Subcutaneous adipose tissue (tissue), 4 donors: Measurements from ENCODE around the gene NIPA2. TPM values are rescaled to one million over a fixed set of nuclear protein-coding genes. Genes with fewer than 3 reads are reported as not detected.

Source experiments
- total RNA-seq, 4 donors: library from RNA; depleted of rRNA; stranded (reverse); fragments of >200 nt; gene quantifications; one replicate each; pipeline ENCODE4 v1.1.0, GENCODE V29; 2016
- TF ChIP-seq, protein P1 (sequence below): fragments of 450-650 bp; IDR thresholded peaks from one replicate; pipeline ENCODE4 v1.5.1; 2016; ENCODE audit warnings: low read depth, mild to moderate bottlenecking, control low read depth, antibody characterized with exemption, moderate library complexity

NIPA2 gene
- total RNA-seq, 4 donors from 2014 or later = 38.8 to 55.4 (median 40.5) TPM

DNA sequence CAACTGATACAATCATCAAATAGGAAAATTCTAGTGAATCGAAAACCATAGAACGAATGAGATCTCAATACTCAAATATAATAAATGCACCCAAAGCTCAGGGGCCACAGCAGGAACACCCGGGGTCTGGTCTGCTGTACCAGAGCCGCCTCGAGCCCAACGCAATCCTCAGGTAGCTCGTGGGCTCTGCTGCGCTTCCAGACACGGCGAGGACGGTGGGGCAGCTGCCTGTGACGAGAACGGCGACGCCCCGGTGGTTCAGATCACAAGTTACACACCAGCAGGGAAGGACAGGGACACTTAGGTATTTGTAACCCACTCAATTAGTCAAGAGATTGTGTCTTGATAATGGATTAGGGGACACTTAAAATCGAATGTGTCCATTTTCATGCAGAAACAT, 54.6 kb downstream of the NIPA2 start:
- TF ChIP-seq, protein P1, sequence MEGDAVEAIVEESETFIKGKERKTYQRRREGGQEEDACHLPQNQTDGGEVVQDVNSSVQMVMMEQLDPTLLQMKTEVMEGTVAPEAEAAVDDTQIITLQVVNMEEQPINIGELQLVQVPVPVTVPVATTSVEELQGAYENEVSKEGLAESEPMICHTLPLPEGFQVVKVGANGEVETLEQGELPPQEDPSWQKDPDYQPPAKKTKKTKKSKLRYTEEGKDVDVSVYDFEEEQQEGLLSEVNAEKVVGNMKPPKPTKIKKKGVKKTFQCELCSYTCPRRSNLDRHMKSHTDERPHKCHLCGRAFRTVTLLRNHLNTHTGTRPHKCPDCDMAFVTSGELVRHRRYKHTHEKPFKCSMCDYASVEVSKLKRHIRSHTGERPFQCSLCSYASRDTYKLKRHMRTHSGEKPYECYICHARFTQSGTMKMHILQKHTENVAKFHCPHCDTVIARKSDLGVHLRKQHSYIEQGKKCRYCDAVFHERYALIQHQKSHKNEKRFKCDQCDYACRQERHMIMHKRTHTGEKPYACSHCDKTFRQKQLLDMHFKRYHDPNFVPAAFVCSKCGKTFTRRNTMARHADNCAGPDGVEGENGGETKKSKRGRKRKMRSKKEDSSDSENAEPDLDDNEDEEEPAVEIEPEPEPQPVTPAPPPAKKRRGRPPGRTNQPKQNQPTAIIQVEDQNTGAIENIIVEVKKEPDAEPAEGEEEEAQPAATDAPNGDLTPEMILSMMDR = no peak

GRCh38 chr15:22893881-22894280, 55.4 kb downstream of the NIPA2 start:
- TF ChIP-seq, protein P1 = no peak

GRCh38 chr15:22895465-22896190, 57.2 kb downstream of the NIPA2 start:
- TF ChIP-seq, protein P1 = no peak

DNA sequence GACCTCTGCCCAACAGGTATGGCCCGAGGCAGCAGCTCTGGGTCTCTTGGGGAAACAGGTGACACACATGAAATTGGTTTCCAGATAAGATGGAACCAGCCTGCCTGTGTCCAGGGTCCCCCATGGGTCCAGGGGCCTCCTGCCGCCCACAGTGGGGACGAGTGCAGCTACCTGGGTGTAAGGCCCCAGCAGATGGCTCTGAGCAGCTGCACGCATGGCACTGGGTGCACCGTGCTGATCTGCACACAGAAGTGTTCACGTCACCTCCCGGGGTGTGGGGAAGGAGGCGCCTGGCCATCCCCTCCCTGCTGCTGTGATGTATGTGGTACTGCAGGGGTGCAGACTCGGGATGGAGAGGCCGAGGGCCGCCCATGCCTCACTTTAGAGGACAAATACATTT, 63.6 kb downstream of the NIPA2 start:
- TF ChIP-seq, protein P1 = no peak

DNA sequence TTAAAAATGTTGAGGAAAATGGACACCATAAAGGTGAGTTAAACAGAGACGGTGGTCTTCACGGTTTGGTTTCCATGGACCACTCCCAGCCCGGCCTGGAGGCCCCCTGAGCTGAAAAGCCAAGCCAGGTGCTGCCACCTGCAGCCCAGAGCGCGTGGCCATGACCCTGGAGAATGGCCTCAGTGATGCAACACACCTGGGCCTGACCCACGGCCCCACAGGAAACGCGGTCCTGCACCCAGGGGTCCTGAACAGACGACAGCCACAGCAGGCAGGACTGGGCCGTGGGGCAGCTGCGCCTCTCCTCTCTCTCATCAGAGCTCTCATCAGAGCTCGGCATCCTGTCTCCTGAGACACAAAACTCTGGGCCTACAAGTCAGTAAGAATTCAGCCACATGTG, 64.1 kb downstream of the NIPA2 start:
- TF ChIP-seq, protein P1 = no peak

- TF ChIP-seq, protein P1 = no peak
Measured at GRCh38 chr15:22902981-22903380, 64.5 kb downstream of the NIPA2 start.

- TF ChIP-seq, protein P1 = no peak
Measured at GRCh38 chr15:22903427-22903826, 65.0 kb downstream of the NIPA2 start.
